WTC11 (cell line): ENCODE measurements around the gene DCAF10. TPM values are rescaled to one million over a fixed set of nuclear protein-coding genes. Genes with fewer than 3 reads are reported as not detected.

Source experiments
- ATAC-seq: fragments of 200-7000 bp; cut with Tn5 transposase; 2 replicates; pipeline ENCODE4 v1.10.0; 2021; ENCODE audit warnings: mild to moderate bottlenecking, moderate library complexity
- CTCF ChIA-PET: fragments of 300-600 bp; sonication (Branson Sonifier 250); formaldehyde crosslinking; loops from one replicate; lab custom pipeline; 2021; ENCODE audit warnings: antibody characterized with exemption; lab: Charles Lee
- POLR2A ChIA-PET: fragments of 350-600 bp; sonication (Branson Sonifier 250); formaldehyde crosslinking; loops from one replicate; lab custom pipeline; 2021; ENCODE audit warnings: antibody characterized with exemption; lab: Charles Lee
- DNase-seq: peaks from one replicate; pipeline ENCODE4 v3.0.0; 2021; ENCODE audit warnings: low spot score
- H3K27ac Mint-ChIP-seq: 2 replicates; pipeline ENCODE4 v1.8.0; 2021; ENCODE audit warnings: mixed read lengths
- H3K27me3 Mint-ChIP-seq: 2 replicates; pipeline ENCODE4 v1.8.0; 2021; ENCODE audit warnings: low read depth, mild to moderate bottlenecking, moderate library complexity, mixed read lengths
- H3K36me3 Mint-ChIP-seq: 2 replicates; pipeline ENCODE4 v1.8.0; 2021; ENCODE audit warnings: mixed read lengths
- H3K4me1 Mint-ChIP-seq: 2 replicates; pipeline ENCODE4 v1.8.0; 2022; ENCODE audit warnings: mixed read lengths
- H3K4me3 Mint-ChIP-seq: 2 replicates; pipeline ENCODE4 v1.8.0; 2021; ENCODE audit warnings: mild to moderate bottlenecking, moderate library complexity, mixed read lengths
- H3K9me3 Mint-ChIP-seq: 2 replicates; pipeline ENCODE4 v1.8.0; 2021; ENCODE audit warnings: mixed read lengths
- CBFB ChIP-seq: sonication (generic); formaldehyde crosslinking; IDR thresholded peaks from 2 replicates; pipeline ENCODE4 v1.8.1; 2022; ENCODE audit warnings: mild to moderate bottlenecking, low read depth, missing genetic modification reagents
- CREM ChIP-seq: sonication (generic); formaldehyde crosslinking; IDR thresholded peaks from 2 replicates; pipeline ENCODE4 v1.8.1; 2022; ENCODE audit warnings: mild to moderate bottlenecking, missing genetic modification reagents, moderate library complexity
- NR2C2 ChIP-seq: sonication (generic); formaldehyde crosslinking; IDR thresholded peaks from 2 replicates; pipeline ENCODE4 v1.8.0; 2022; ENCODE audit warnings: mild to moderate bottlenecking, missing genetic modification reagents
- PRRX2 ChIP-seq: fragments of 250-450 bp; sonication (Bioruptor Pico); IDR thresholded peaks from 2 replicates; pipeline ENCODE4 v1.8.0; 2021; ENCODE audit warnings: mild to moderate bottlenecking
- SOX15 ChIP-seq: fragments of 250-450 bp; sonication (Bioruptor Pico); IDR thresholded peaks from 2 replicates; pipeline ENCODE4 v1.9.0; 2021; ENCODE audit warnings: mild to moderate bottlenecking
- total RNA-seq: library from RNA; stranded (reverse); gene quantifications from 3 replicates; pipeline ENCODE4 v1.2.3, GENCODE V29; 2021
- TF ChIP-seq, protein P1 (sequence below): fragments of 250-450 bp; sonication (Bioruptor Pico); IDR thresholded peaks from 2 replicates; pipeline ENCODE4 v1.9.0; 2021; ENCODE audit warnings: mild to moderate bottlenecking, borderline replicate concordance
- TF ChIP-seq, protein P2 (sequence below): sonication (generic); formaldehyde crosslinking; IDR thresholded peaks from 2 replicates; pipeline ENCODE4 v1.8.1; 2023; ENCODE audit warnings: mild to moderate bottlenecking, missing genetic modification reagents
- TF ChIP-seq, protein P3 (sequence below): fragments of 250-450 bp; sonication (Bioruptor Pico); IDR thresholded peaks from 2 replicates; pipeline ENCODE4 v1.9.0; 2021; ENCODE audit warnings: mild to moderate bottlenecking
- TF ChIP-seq, protein P4 (sequence below): sonication (generic); formaldehyde crosslinking; IDR thresholded peaks from 2 replicates; pipeline ENCODE4 v1.8.0; 2023; ENCODE audit warnings: mild to moderate bottlenecking, missing genetic modification reagents
- TF ChIP-seq, protein P5 (sequence below): fragments of 250-450 bp; sonication (Bioruptor Pico); IDR thresholded peaks from 2 replicates; pipeline ENCODE4 v1.9.0; 2021; ENCODE audit warnings: mild to moderate bottlenecking
- TF ChIP-seq, protein P6 (sequence below): sonication (generic); formaldehyde crosslinking; IDR thresholded peaks from 2 replicates; pipeline ENCODE4 v1.8.1; 2022; ENCODE audit warnings: mild to moderate bottlenecking, missing genetic modification reagents, moderate library complexity, borderline replicate concordance

DCAF10 gene
- total RNA-seq, 1 experiment from 2014 or later: 11.7 TPM

DNA sequence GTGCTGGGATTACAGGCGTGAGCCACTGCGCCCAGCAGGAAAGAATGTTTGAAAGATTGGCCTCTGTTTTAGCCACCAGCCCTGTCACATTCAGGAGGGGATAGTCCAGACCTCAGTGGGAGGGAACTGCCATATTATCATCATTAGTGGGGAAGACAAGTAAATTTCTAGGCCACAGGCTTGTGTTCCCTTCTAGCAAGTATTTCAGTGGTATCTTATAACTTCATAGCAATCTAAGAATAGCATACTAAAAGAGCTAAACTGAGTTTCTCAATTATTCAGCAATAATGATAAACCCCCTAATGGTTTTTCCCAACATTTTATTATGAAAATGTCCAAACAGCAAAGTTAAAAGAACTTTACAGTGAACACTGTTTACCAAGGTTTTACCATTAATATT lies 73.4 kb downstream of the DCAF10 start:
- no peaks in the 10 kb centered on the region for H3K4me1 Mint-ChIP-seq
- peaks cover 23% of the 10 kb centered on the region for H3K9me3 Mint-ChIP-seq
- H3K36me3 Mint-ChIP-seq: peaks cover 21% of the 10 kb centered on the region
- POLR2A ChIA-PET: no interaction called here
- no peak overlapping the region for H3K27ac Mint-ChIP-seq
- TF ChIP-seq, protein P1, sequence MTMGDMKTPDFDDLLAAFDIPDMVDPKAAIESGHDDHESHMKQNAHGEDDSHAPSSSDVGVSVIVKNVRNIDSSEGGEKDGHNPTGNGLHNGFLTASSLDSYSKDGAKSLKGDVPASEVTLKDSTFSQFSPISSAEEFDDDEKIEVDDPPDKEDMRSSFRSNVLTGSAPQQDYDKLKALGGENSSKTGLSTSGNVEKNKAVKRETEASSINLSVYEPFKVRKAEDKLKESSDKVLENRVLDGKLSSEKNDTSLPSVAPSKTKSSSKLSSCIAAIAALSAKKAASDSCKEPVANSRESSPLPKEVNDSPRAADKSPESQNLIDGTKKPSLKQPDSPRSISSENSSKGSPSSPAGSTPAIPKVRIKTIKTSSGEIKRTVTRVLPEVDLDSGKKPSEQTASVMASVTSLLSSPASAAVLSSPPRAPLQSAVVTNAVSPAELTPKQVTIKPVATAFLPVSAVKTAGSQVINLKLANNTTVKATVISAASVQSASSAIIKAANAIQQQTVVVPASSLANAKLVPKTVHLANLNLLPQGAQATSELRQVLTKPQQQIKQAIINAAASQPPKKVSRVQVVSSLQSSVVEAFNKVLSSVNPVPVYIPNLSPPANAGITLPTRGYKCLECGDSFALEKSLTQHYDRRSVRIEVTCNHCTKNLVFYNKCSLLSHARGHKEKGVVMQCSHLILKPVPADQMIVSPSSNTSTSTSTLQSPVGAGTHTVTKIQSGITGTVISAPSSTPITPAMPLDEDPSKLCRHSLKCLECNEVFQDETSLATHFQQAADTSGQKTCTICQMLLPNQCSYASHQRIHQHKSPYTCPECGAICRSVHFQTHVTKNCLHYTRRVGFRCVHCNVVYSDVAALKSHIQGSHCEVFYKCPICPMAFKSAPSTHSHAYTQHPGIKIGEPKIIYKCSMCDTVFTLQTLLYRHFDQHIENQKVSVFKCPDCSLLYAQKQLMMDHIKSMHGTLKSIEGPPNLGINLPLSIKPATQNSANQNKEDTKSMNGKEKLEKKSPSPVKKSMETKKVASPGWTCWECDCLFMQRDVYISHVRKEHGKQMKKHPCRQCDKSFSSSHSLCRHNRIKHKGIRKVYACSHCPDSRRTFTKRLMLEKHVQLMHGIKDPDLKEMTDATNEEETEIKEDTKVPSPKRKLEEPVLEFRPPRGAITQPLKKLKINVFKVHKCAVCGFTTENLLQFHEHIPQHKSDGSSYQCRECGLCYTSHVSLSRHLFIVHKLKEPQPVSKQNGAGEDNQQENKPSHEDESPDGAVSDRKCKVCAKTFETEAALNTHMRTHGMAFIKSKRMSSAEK (CRISPR knock-in tag): no peak
- TF ChIP-seq, protein P2, sequence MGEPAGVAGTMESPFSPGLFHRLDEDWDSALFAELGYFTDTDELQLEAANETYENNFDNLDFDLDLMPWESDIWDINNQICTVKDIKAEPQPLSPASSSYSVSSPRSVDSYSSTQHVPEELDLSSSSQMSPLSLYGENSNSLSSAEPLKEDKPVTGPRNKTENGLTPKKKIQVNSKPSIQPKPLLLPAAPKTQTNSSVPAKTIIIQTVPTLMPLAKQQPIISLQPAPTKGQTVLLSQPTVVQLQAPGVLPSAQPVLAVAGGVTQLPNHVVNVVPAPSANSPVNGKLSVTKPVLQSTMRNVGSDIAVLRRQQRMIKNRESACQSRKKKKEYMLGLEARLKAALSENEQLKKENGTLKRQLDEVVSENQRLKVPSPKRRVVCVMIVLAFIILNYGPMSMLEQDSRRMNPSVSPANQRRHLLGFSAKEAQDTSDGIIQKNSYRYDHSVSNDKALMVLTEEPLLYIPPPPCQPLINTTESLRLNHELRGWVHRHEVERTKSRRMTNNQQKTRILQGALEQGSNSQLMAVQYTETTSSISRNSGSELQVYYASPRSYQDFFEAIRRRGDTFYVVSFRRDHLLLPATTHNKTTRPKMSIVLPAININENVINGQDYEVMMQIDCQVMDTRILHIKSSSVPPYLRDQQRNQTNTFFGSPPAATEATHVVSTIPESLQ: no peak
- CTCF ChIA-PET: no interaction called here
- H3K4me3 Mint-ChIP-seq: no peak overlapping the region
- no peaks in the 10 kb centered on the region for H3K27me3 Mint-ChIP-seq
- no peak for ATAC-seq
- DNase-seq: no peak

DNA sequence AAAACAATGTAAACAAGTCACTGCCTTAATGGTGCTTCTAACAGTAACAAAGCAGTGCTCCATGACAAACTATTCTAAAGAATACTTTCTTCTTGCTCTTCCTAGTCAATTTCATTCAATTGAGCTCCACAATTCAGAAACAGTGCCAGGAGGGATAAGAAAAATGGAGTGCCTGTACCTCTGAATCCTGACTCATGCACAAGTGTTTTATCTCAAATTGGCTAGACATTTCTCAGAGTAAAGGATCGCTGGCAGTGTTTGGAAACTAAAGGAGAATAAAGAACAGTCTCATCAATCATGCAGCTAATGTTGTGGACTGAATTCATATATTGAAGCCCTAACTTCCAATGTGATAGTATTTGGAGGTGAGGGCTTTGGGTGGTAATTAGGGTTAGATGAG lies 75.8 kb downstream of the DCAF10 start:
- DNase-seq: no peak
- Mint-ChIP-seq H3K27me3 (no peaks in the 10 kb centered on the region), H3K4me3 (no peak overlapping the region), H3K36me3 (peaks cover 21% of the 10 kb centered on the region), H3K27ac (no peak overlapping the region), H3K4me1 (no peaks in the 10 kb centered on the region)
- POLR2A ChIA-PET: no interaction called here
- ATAC-seq: no peak
- CTCF ChIA-PET: no interaction called here
- TF ChIP-seq, protein P3, sequence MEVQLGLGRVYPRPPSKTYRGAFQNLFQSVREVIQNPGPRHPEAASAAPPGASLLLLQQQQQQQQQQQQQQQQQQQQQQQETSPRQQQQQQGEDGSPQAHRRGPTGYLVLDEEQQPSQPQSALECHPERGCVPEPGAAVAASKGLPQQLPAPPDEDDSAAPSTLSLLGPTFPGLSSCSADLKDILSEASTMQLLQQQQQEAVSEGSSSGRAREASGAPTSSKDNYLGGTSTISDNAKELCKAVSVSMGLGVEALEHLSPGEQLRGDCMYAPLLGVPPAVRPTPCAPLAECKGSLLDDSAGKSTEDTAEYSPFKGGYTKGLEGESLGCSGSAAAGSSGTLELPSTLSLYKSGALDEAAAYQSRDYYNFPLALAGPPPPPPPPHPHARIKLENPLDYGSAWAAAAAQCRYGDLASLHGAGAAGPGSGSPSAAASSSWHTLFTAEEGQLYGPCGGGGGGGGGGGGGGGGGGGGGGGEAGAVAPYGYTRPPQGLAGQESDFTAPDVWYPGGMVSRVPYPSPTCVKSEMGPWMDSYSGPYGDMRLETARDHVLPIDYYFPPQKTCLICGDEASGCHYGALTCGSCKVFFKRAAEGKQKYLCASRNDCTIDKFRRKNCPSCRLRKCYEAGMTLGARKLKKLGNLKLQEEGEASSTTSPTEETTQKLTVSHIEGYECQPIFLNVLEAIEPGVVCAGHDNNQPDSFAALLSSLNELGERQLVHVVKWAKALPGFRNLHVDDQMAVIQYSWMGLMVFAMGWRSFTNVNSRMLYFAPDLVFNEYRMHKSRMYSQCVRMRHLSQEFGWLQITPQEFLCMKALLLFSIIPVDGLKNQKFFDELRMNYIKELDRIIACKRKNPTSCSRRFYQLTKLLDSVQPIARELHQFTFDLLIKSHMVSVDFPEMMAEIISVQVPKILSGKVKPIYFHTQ (CRISPR knock-in tag): no peak
- TF ChIP-seq SOX15: no peak
- TF ChIP-seq, protein P1 (CRISPR knock-in tag): no peak
- TF ChIP-seq, all 79 proteins: peak for 0
- peaks cover 23% of the 10 kb centered on the region for H3K9me3 Mint-ChIP-seq

DNA sequence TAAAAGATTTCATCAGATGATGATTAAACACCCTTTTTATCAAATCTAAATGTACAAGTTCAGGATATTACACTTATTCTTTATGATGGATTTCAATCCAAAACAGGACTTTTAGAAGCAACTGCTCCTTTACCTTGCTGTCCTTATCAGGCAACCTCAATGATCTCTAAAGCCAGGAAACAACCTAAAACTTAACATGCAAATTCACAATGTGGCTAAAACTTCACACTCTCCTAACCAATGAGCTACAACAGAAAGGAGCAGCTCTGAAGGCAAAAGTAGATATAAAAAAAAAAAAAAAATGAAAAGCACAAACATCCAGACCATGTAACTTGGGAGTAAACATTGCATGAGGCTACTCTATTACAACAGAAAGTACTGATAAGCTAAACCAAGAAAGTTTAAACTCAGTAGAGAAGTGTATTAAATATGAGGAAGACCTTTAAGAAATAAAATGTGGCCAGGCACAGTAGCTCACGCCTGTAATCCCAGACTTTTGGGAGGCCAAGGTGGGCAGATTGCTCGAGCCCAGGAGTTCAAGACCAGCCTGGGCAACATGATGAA lies 80.4 kb downstream of the DCAF10 start:
- Mint-ChIP-seq H3K36me3 (peaks cover 18% of the 10 kb centered on the region), H3K27ac (no peak overlapping the region), H3K9me3 (peaks cover 15% of the 10 kb centered on the region), H3K4me1 (no peaks in the 10 kb centered on the region), H3K4me3 (no peak overlapping the region), H3K27me3 (no peaks in the 10 kb centered on the region)
- POLR2A ChIA-PET: no interaction called here
- ATAC-seq: no peak
- CTCF ChIA-PET: no interaction called here
- no peak for DNase-seq
- TF ChIP-seq CBFB (CRISPR knock-in tag) (no peak), CREM (CRISPR knock-in tag) (no peak), PRRX2 (no peak), NR2C2 (CRISPR knock-in tag) (no peak)
- TF ChIP-seq, protein P4, sequence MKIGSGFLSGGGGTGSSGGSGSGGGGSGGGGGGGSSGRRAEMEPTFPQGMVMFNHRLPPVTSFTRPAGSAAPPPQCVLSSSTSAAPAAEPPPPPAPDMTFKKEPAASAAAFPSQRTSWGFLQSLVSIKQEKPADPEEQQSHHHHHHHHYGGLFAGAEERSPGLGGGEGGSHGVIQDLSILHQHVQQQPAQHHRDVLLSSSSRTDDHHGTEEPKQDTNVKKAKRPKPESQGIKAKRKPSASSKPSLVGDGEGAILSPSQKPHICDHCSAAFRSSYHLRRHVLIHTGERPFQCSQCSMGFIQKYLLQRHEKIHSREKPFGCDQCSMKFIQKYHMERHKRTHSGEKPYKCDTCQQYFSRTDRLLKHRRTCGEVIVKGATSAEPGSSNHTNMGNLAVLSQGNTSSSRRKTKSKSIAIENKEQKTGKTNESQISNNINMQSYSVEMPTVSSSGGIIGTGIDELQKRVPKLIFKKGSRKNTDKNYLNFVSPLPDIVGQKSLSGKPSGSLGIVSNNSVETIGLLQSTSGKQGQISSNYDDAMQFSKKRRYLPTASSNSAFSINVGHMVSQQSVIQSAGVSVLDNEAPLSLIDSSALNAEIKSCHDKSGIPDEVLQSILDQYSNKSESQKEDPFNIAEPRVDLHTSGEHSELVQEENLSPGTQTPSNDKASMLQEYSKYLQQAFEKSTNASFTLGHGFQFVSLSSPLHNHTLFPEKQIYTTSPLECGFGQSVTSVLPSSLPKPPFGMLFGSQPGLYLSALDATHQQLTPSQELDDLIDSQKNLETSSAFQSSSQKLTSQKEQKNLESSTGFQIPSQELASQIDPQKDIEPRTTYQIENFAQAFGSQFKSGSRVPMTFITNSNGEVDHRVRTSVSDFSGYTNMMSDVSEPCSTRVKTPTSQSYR: no peak
- TF ChIP-seq, protein P5, sequence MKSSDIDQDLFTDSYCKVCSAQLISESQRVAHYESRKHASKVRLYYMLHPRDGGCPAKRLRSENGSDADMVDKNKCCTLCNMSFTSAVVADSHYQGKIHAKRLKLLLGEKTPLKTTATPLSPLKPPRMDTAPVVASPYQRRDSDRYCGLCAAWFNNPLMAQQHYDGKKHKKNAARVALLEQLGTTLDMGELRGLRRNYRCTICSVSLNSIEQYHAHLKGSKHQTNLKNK: no peak
- TF ChIP-seq, protein P6, sequence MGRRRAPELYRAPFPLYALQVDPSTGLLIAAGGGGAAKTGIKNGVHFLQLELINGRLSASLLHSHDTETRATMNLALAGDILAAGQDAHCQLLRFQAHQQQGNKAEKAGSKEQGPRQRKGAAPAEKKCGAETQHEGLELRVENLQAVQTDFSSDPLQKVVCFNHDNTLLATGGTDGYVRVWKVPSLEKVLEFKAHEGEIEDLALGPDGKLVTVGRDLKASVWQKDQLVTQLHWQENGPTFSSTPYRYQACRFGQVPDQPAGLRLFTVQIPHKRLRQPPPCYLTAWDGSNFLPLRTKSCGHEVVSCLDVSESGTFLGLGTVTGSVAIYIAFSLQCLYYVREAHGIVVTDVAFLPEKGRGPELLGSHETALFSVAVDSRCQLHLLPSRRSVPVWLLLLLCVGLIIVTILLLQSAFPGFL (CRISPR knock-in tag): no peak
